Colonic mucosa (tissue), 4 donors: ENCODE measurements around the gene MRNIP. TPM values are rescaled to one million over a fixed set of nuclear protein-coding genes. Genes with fewer than 3 reads are reported as not detected.

Source experiments
- DNase-seq: peaks from one replicate; pipeline ENCODE4 v3.0.0-alpha.2; 2020
- H3K27ac ChIP-seq: fragments of 200-600 bp; one replicate; pipeline ENCODE4 v1.8.0; 2021
- H3K27me3 ChIP-seq: fragments of 200-600 bp; one replicate; pipeline ENCODE4 v1.8.0; 2021
- H3K36me3 ChIP-seq: fragments of 200-600 bp; one replicate; pipeline ENCODE4 v1.8.0; 2021
- H3K4me1 ChIP-seq: fragments of 200-600 bp; one replicate; pipeline ENCODE4 v1.8.0; 2021; ENCODE audit warnings: mild to moderate bottlenecking
- H3K4me3 ChIP-seq: fragments of 200-600 bp; one replicate; pipeline ENCODE4 v1.8.0; 2021
- H3K9ac ChIP-seq, 2 donors: one replicate each; pipeline ENCODE4 v1.7.0; 2013; ENCODE audit warnings: control low read depth in 2 of 2, low read depth in 2 of 2, low read length in 2 of 2
- H3K9me3 ChIP-seq: fragments of 200-600 bp; one replicate; pipeline ENCODE4 v1.8.0; 2021
- intact Hi-C: fragments of 100-400 bp; cut with DNase I; formaldehyde crosslinking; loops from one replicate; pipeline ENCODE4 v1.14.1; 2022
- total RNA-seq, 2 donors: library from RNA; stranded (reverse); fragmentation: NEBNext Ultra II Directional in 1 of 2; extraction: Animal tissue kit (Norgen Biotek cat#: 25700) in 1 of 2; gene quantifications; one replicate each; pipeline ENCODE4 v1.2.1, GENCODE V29; 2021
- TF ChIP-seq, protein P1 (sequence below): fragments of 200-600 bp; IDR thresholded peaks from one replicate; pipeline ENCODE4 v1.8.0; 2022; ENCODE audit warnings: antibody characterized with exemption, mild to moderate bottlenecking
- donor health status: healthy.
- donor health status: DM: no; HTN: no; CAD: no.
- donor health status: DM: no; HTN: no; CAD: no.

Gene MRNIP
- total RNA-seq, 2 donors from 2014 or later: 8.6 to 17.5 TPM

DNA sequence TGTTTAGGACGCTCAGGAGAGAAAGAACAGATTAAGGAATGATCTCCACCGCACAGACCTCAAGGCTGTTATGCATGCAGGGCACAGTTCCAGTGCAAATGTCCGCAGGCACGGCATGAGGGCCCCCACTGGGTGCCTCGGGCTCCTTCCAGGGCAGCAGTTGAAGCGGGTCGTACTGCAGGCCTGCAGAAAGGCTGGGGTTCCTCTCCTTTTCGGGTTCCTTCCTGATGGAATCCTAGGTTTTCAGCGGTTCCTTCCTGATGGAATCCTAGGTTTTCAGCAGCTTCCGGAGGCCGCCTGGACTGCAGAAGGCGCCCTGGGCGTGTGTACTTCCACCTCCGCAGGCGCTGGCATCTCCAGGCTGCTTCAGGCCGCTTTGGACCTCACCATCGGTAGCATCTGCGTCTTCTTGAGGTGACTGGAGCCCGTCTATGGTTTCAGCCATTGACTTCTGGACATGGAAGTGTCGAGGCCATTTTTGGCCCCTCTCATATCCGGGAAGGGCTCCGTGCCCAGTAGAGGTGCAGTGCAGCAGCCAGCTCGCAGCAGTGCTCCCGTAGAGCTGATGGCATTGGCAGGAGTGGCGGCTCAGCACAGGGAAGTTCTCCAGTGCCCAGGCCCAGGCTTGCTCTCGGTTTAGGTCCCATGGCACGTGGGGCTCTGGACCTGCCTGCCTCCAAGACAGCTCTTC, 46.3 kb downstream of the MRNIP start:
- no peaks in the 10 kb centered on the region for H3K36me3 ChIP-seq
- no peaks in the 10 kb centered on the region for H3K9me3 ChIP-seq
- H3K4me3 ChIP-seq: no peak overlapping the region
- DNase-seq: no peak
- no peaks in the 10 kb centered on the region for H3K27me3 ChIP-seq
- H3K4me1 ChIP-seq: peaks cover 5% of the 10 kb centered on the region
- H3K27ac ChIP-seq: no peak overlapping the region
- TF ChIP-seq, protein P1, sequence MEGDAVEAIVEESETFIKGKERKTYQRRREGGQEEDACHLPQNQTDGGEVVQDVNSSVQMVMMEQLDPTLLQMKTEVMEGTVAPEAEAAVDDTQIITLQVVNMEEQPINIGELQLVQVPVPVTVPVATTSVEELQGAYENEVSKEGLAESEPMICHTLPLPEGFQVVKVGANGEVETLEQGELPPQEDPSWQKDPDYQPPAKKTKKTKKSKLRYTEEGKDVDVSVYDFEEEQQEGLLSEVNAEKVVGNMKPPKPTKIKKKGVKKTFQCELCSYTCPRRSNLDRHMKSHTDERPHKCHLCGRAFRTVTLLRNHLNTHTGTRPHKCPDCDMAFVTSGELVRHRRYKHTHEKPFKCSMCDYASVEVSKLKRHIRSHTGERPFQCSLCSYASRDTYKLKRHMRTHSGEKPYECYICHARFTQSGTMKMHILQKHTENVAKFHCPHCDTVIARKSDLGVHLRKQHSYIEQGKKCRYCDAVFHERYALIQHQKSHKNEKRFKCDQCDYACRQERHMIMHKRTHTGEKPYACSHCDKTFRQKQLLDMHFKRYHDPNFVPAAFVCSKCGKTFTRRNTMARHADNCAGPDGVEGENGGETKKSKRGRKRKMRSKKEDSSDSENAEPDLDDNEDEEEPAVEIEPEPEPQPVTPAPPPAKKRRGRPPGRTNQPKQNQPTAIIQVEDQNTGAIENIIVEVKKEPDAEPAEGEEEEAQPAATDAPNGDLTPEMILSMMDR: no peak
- no peak overlapping the region for H3K9ac ChIP-seq
- intact Hi-C loops: no loop called here

DNA sequence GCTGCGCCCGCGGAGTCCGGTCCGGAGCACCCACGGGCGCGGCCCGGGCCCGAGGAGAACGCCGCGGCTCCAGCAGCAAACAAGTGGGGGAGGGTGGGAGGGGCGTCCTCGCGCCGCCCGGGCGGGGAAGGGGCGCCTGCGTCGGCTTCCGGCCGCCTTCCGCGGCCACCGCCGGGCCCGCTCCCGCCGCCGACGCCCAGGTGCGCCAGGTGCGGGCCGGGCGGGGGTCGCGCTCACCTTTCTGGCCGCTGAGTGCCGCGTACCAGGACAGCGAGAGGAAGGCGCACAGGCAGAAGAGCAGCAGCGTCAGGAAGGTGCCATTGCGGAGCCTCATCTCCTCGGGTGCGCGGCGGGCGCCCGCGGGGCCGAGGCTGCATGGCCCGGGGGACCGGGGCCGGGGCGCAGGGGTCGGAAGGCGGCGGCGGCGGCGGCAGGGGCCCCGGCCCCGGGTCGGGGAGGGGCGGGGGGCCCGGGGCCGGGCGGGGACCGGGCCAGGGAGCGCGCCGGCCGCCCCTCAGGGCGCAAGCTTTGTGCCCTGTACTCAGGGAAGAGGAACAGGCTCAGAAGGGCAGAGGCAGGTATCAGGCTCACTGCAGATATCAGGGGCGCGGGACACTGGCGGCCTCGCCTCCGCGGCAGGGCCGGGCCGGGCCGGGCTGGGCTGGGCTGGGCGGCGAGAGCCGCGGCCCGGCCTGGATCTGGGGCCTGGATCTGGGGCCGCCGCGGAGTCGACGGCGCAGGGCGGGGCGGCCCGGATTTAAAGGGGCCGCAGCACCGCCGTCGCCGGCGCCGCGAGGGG, 52.2 kb downstream of the MRNIP start, which contains the start of gene MGAT4B:
Gene MGAT4B, minus strand, starts transcription at position 617 of the 799 bp plus-strand sequence. Its CDS starts 283 bp downstream, at position 334.
- Histone ChIP-seq H3K9me3 (no peaks in the 10 kb centered on the region), H3K36me3 (no peaks in the 10 kb centered on the region), H3K4me3 (peak within 1 kb of the TSS; percentile 84), H3K27me3 (no peaks in the 10 kb centered on the region), H3K9ac (peak within 1 kb of the TSS; percentile 96), H3K27ac (peak within 1 kb of the TSS; percentile 99), H3K4me1 (peaks cover 39% of the 10 kb centered on the region)
- TF ChIP-seq, protein P1: no peak
- peak; percentile 83 for DNase-seq
- intact Hi-C loops: loop anchor here (10.0 kb wide), 1 partner anchor 98 kb away; the partner anchor contains the start of gene TBC1D9B

DNA sequence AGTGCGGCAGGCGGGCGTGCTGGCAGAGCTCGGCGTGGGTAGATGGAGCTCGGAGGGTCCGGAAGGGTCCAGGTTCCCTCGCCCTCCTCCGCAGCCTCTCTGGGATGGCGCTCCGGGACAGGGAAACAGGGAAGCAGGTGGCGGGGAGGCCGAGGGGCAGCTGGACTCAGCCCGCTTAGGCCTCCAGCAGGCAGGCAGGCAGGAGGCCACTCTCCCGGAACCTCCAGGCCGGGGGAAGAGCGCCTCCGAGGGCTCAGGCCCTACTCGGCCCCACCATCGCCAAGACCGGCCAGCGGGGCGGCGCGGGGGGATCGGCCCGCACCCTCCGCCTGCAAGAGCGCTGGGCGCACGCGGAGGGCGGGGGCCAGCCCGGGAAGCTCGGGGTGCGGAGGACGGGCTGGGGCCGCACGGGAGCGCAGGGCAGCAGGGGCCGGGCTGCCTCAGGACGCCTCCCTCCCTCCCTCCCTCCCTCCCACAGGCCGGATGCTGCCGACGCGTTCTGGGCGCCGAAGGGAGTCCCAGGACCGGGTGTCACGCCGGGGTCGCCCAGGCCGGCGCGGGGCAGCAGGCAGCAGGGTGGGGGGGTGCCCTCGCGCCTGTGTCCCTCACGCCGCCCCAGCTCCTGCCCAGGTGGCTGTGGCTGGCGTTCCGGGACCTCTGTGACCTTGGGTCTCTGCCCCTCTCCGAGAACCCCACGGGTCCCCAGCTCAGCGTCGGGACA, 52.9 kb downstream of the MRNIP start:
- Histone ChIP-seq H3K9ac (peak overlapping the region; percentile 96), H3K36me3 (peaks cover 7% of the 10 kb centered on the region), H3K27me3 (no peaks in the 10 kb centered on the region), H3K4me3 (peak overlapping the region; percentile 84), H3K4me1 (peaks cover 39% of the 10 kb centered on the region), H3K27ac (peak overlapping the region; percentile 99), H3K9me3 (no peaks in the 10 kb centered on the region)
- intact Hi-C loops: loop anchor here (10.0 kb wide), 1 partner anchor 99 kb away; the partner anchor contains the start of gene TBC1D9B
- TF ChIP-seq, protein P1: no peak
- DNase-seq: peak; percentile 31

GRCh38 chr5:179805070-179805528, 53.5 kb downstream of the MRNIP start:
- Histone ChIP-seq H3K4me3 (peak overlapping the region; percentile 84), H3K27me3 (no peaks in the 10 kb centered on the region), H3K4me1 (peaks cover 39% of the 10 kb centered on the region), H3K27ac (peak overlapping the region; percentile 99), H3K36me3 (peaks cover 8% of the 10 kb centered on the region), H3K9ac (peak overlapping the region; percentile 96), H3K9me3 (no peaks in the 10 kb centered on the region)
- intact Hi-C loops: loop anchor here (10.0 kb wide), 1 partner anchor 100 kb away; the partner anchor contains the start of gene TBC1D9B
- peak; percentile 88 for DNase-seq
- TF ChIP-seq, protein P1: no peak

GRCh38 chr5:179804555-179804947, 54.1 kb downstream of the MRNIP start:
- Histone ChIP-seq H3K4me3 (peak overlapping the region; percentile 84), H3K27ac (peak overlapping the region; percentile 99), H3K36me3 (peaks cover 10% of the 10 kb centered on the region), H3K9me3 (no peaks in the 10 kb centered on the region), H3K27me3 (no peaks in the 10 kb centered on the region), H3K4me1 (peaks cover 39% of the 10 kb centered on the region), H3K9ac (peak overlapping the region; percentile 27 to 96)
- no peak for DNase-seq
- intact Hi-C loops: loop anchor here (10.0 kb wide), 1 partner anchor 100 kb away; the partner anchor contains the start of gene TBC1D9B
- TF ChIP-seq, protein P1: no peak
